Gastrocnemius medialis (tissue), 4 donors: ENCODE measurements around the gene TEP1.

Experiments used
- POLR2A ChIP-seq, 2 donors: fragments of 450-650 bp; IDR thresholded peaks; one replicate each; pipeline ENCODE4 v1.6.1; 2017; ENCODE audit warnings: antibody characterized with exemption in 2 of 2, mild to moderate bottlenecking in 2 of 2, moderate library complexity in 2 of 2
- TF ChIP-seq, protein P1 (sequence below), 5 experiments: fragments of 450-650 bp in 3 of 5; fragments of 200-600 bp in 2 of 5; sonication (generic) in 2 of 5; IDR thresholded peaks in 4 of 5; conservative IDR thresholded peaks in 1 of 5; 1 replicate in 4 of 5; 2 replicates in 1 of 5; pipeline ENCODE4 v1.5.1; 2016 to 2019; ENCODE audit warnings: antibody characterized with exemption in 5 of 5, mild to moderate bottlenecking in 3 of 5, moderate library complexity in 3 of 5

GRCh38 chr14:20350282-20350681 lies 63.0 kb downstream of the TEP1 start:
- TF ChIP-seq, protein P1, sequence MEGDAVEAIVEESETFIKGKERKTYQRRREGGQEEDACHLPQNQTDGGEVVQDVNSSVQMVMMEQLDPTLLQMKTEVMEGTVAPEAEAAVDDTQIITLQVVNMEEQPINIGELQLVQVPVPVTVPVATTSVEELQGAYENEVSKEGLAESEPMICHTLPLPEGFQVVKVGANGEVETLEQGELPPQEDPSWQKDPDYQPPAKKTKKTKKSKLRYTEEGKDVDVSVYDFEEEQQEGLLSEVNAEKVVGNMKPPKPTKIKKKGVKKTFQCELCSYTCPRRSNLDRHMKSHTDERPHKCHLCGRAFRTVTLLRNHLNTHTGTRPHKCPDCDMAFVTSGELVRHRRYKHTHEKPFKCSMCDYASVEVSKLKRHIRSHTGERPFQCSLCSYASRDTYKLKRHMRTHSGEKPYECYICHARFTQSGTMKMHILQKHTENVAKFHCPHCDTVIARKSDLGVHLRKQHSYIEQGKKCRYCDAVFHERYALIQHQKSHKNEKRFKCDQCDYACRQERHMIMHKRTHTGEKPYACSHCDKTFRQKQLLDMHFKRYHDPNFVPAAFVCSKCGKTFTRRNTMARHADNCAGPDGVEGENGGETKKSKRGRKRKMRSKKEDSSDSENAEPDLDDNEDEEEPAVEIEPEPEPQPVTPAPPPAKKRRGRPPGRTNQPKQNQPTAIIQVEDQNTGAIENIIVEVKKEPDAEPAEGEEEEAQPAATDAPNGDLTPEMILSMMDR (IDR thresholded peaks at IDR 0.05 in 4 of 5, conservative IDR thresholded peaks at IDR 0.05 in 1 of 5): no peak
- no peak for TF ChIP-seq POLR2A (IDR thresholded peaks at IDR 0.05)
